Smooth muscle cell (in vitro differentiated cells): ENCODE data around the gene CCSAP. TPM values are rescaled to one million over a fixed set of nuclear protein-coding genes. Genes with fewer than 3 reads are reported as not detected.

Source experiments
- DNase-seq: peaks from one replicate; lab custom pipeline; 2025; ENCODE audit not compliant: unreplicated experiment; lab: John Stamatoyannopoulos, UW
- H2AFZ ChIP-seq: fragments of 200-600 bp; sonication (generic); 2 replicates; pipeline ENCODE4 v1.6.0; 2016; ENCODE audit warnings: antibody characterized with exemption, low read depth, mild to moderate bottlenecking
- H3F3A ChIP-seq: fragments of 200-600 bp; sonication (generic); 2 replicates; pipeline ENCODE4 v1.6.0; 2017; ENCODE audit warnings: antibody characterized with exemption, low read depth
- H3K27ac ChIP-seq: fragments of 200-600 bp; sonication (generic); 2 replicates; pipeline ENCODE4 v1.5.1; 2016; ENCODE audit warnings: low read depth, mild to moderate bottlenecking
- H3K27me3 ChIP-seq: fragments of 200-600 bp; sonication (generic); 2 replicates; pipeline ENCODE4 v1.6.1; 2016; ENCODE audit warnings: low read depth, mild to moderate bottlenecking
- H3K36me3 ChIP-seq: fragments of 200-600 bp; sonication (generic); 2 replicates; pipeline ENCODE4 v1.5.1; 2016; ENCODE audit warnings: low read depth
- H3K4me1 ChIP-seq: fragments of 200-600 bp; sonication (generic); 2 replicates; pipeline ENCODE4 v1.5.1; 2016; ENCODE audit warnings: low read depth
- H3K4me2 ChIP-seq: fragments of 200-600 bp; sonication (generic); 2 replicates; pipeline ENCODE4 v1.6.0; 2016; ENCODE audit warnings: mild to moderate bottlenecking
- H3K4me3 ChIP-seq: fragments of 200-600 bp; sonication (generic); 2 replicates; pipeline ENCODE4 v1.5.1; 2016; ENCODE audit warnings: mild to moderate bottlenecking
- H3K79me2 ChIP-seq: fragments of 200-600 bp; sonication (generic); 2 replicates; pipeline ENCODE4 v1.6.0; 2016; ENCODE audit warnings: low read depth, mild to moderate bottlenecking
- H3K9ac ChIP-seq: fragments of 200-600 bp; sonication (generic); 2 replicates; pipeline ENCODE4 v1.6.0; 2016; ENCODE audit warnings: low read depth
- H3K9me3 ChIP-seq: fragments of 200-600 bp; sonication (generic); replicated peaks from 2 replicates; pipeline ENCODE4 v1.5.1; 2016; ENCODE audit warnings: low read depth
- H4K20me1 ChIP-seq: fragments of 200-600 bp; sonication (generic); 2 replicates; pipeline ENCODE4 v1.6.0; 2016; ENCODE audit warnings: low read depth
- WGBS: methylation state at CpG from one replicate; pipeline ENCODE4 v1.1.7; 2016; ENCODE audit warnings: low lambda C conversion rate; 5-methylcytosine and 5-hydroxymethylcytosine counted together
- polyA plus RNA-seq: library from polyadenylated mRNA; unstranded; fragments of >200 nt; fragmentation: Nextera tagmentation; extraction: Ambion mirVana; gene quantifications from 2 replicates; pipeline ENCODE4 v1.2.1, GENCODE V29; 2016
- total RNA-seq: library from RNA; depleted of rRNA; stranded (reverse); fragments of >200 nt; gene quantifications from 2 replicates; pipeline ENCODE4 v1.2.3, GENCODE V29; 2014
- TF ChIP-seq, protein P1 (sequence below): fragments of 200-600 bp; sonication (generic); IDR thresholded peaks from 2 replicates; pipeline ENCODE4 v1.5.1; 2017; ENCODE audit warnings: borderline replicate concordance, mild to moderate bottlenecking, antibody characterized with exemption; ENCODE audit not compliant: insufficient read depth, poor library complexity, severe bottlenecking

The CCSAP gene
- total and polyA plus RNA-seq, 2 experiments from 2014 or later: 2.5 to 12.0 TPM

DNA sequence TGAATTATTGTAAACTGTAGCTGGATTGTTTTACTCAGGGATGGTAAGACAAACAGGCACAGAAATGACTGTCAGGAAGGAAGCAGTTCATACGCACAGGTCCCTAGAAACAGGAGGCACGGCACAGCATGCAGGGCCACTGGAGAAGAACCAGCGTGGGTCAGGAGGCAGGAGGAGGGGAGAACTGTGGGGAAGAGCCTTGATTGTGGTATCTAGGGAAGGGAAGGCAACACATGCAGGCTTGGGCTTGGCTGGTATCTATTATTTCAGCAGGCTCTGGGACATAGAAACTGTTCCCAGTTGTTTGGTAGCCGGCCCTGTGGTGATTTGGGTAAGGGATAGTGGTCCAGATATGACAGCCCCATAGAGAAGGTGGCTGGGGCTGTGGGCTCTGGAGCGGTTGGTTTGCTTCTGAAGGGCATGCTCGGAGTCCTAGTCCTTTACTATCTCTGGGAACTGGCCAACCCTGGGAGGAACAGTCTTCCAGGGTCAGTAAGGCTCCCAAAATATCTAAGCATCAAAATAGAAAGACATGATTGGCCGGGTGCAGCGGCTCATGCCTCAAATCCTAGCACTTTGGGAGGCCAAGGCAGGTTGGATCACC lies 43.1 kb upstream of the CCSAP start:
- Histone ChIP-seq H3K27me3 (peaks cover 4% of the 10 kb centered on the region), H3K4me2 (no peak overlapping the region), H3K27ac (no peak overlapping the region), H2AFZ (no peak overlapping the region), H4K20me1 (no peaks in the 10 kb centered on the region), H3K4me3 (no peak overlapping the region), H3K4me1 (no peaks in the 10 kb centered on the region), H3F3A (no peaks in the 10 kb centered on the region), H3K36me3 (no peaks in the 10 kb centered on the region), H3K79me2 (no peaks in the 10 kb centered on the region), H3K9me3 (no peaks in the 10 kb centered on the region), H3K9ac (no peak overlapping the region)
- TF ChIP-seq, protein P1, sequence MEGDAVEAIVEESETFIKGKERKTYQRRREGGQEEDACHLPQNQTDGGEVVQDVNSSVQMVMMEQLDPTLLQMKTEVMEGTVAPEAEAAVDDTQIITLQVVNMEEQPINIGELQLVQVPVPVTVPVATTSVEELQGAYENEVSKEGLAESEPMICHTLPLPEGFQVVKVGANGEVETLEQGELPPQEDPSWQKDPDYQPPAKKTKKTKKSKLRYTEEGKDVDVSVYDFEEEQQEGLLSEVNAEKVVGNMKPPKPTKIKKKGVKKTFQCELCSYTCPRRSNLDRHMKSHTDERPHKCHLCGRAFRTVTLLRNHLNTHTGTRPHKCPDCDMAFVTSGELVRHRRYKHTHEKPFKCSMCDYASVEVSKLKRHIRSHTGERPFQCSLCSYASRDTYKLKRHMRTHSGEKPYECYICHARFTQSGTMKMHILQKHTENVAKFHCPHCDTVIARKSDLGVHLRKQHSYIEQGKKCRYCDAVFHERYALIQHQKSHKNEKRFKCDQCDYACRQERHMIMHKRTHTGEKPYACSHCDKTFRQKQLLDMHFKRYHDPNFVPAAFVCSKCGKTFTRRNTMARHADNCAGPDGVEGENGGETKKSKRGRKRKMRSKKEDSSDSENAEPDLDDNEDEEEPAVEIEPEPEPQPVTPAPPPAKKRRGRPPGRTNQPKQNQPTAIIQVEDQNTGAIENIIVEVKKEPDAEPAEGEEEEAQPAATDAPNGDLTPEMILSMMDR: no peak
- 88% methylated on average over 8 of the region's 8 CpGs for WGBS
- DNase-seq: no peak

DNA sequence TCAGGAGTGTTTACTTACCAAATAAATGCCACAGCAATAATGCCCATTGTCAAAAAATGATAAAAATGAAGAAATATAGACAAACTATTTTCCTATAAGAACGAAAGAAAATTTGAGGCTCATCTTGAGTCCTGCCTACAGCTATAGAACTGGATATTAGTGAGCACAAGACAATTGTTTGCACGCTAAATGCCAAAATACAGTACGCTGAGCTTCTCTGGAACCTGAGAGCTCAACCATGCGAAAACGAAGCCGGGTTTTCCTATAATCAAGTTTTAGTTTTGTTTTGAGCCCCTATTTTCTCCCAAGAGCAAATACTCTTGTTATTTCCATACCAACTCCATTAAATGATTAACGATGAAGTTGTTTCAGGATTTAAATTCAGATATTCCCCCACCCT lies 42.0 kb upstream of the CCSAP start:
- Histone ChIP-seq H3K4me2 (no peak overlapping the region), H3K9me3 (no peaks in the 10 kb centered on the region), H3F3A (no peaks in the 10 kb centered on the region), H3K79me2 (no peaks in the 10 kb centered on the region), H2AFZ (no peak overlapping the region), H3K4me1 (peaks cover 4% of the 10 kb centered on the region), H3K9ac (no peak overlapping the region), H3K27ac (no peak overlapping the region), H4K20me1 (no peaks in the 10 kb centered on the region), H3K4me3 (no peak overlapping the region), H3K27me3 (peaks cover 11% of the 10 kb centered on the region), H3K36me3 (no peaks in the 10 kb centered on the region)
- no peak for DNase-seq
- WGBS: 97% methylated on average over 7 of the region's 7 CpGs
- TF ChIP-seq, protein P1: no peak

DNA sequence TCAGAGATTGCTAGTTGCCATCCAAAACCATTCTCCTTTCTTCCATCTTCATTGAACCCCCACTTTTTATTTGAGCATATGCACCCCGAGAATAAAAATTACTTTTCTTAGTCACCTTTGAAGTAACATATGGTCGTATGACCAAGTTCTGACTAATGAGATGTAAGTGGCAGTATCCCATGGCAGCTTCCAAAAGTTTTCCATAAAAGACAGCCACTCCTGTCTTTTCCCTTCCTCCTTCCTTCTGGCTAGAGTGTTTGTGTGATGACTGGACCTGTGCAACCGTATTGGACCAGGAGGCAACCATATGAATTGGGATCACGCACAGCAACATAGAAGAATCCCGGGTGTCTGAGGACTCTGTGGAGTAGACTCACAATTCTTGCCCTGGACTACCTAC lies 41.1 kb upstream of the CCSAP start:
- WGBS: 86% methylated on average over 5 of the region's 5 CpGs

More for the DNA sequence above, 41.1 kb upstream of the CCSAP start:
- no peaks in the 10 kb centered on the region for H3K9me3 ChIP-seq
- no peaks in the 10 kb centered on the region for H4K20me1 ChIP-seq
- peaks cover 11% of the 10 kb centered on the region for H3K4me1 ChIP-seq
- H3K27ac ChIP-seq: no peak overlapping the region
- H3K36me3 ChIP-seq: no peaks in the 10 kb centered on the region
- no peak overlapping the region for H2AFZ ChIP-seq
- TF ChIP-seq, protein P1: no peak
- H3K79me2 ChIP-seq: no peaks in the 10 kb centered on the region
- no peaks in the 10 kb centered on the region for H3F3A ChIP-seq
- no peak overlapping the region for H3K9ac ChIP-seq
- no peak overlapping the region for H3K4me3 ChIP-seq
- no peak for DNase-seq
- H3K27me3 ChIP-seq: peaks cover 11% of the 10 kb centered on the region
- H3K4me2 ChIP-seq: no peak overlapping the region
